ENCODE data around the gene NPAS4.

DNA sequence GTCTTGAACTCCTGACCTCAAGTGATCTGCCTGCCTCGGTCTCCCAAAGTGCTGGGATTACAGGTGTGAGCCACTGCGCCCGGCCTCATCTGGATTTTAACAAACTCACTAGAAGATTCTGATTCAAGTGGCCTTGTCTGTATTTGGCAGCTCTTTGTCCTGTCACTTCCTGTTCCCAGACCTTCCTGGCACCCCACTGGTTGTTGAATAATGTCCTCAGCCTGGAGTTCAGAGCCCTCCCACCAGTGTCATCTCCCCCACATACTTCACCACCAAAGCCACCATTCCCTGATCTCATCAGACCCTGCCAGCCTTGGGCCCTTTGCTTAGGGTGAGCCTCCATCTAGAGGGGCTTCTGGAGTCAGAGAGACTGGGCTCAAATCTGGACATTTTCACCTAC is 49.2 kb downstream of the NPAS4 start:
- TF ChIP-seq REST (IDR thresholded peaks at IDR 0.05; ENCODE audit: low read depth, low read length) (no peak), CTCF (IDR thresholded peaks at IDR 0.05) (no peak), EZH2phosphoT487 (IDR thresholded peaks at IDR 0.05; ENCODE audit: borderline replicate concordance, low read depth) (no peak), GABPA (IDR thresholded peaks at IDR 0.05; ENCODE audit: low read depth) (no peak)

Measured in SK-N-SH (cell line).